ENCODE measurements around the gene RFPL1.

The RFPL1 gene

DNA sequence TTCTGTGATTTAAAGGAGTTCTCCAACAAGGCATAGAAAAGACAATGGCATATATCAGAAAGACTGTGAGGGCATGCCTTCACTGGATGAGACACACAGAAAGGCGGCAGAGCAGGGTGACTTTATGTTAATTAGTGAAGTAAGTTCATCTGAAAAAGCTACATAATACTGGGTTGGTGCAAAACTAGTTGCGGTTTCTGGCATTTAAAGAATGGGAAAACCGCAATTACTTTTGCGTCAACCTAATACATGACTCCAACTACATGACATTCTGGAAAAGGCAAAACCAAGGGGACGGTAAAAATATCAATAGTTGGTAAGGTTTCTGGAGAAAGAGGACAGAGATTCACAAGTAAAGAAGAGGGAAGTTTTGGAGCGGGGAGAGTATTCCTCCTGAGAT is 5.1 kb downstream of the RFPL1 start:
- no peak for DNase-seq (ENCODE audit: low read depth in 2 of 2)

DNA sequence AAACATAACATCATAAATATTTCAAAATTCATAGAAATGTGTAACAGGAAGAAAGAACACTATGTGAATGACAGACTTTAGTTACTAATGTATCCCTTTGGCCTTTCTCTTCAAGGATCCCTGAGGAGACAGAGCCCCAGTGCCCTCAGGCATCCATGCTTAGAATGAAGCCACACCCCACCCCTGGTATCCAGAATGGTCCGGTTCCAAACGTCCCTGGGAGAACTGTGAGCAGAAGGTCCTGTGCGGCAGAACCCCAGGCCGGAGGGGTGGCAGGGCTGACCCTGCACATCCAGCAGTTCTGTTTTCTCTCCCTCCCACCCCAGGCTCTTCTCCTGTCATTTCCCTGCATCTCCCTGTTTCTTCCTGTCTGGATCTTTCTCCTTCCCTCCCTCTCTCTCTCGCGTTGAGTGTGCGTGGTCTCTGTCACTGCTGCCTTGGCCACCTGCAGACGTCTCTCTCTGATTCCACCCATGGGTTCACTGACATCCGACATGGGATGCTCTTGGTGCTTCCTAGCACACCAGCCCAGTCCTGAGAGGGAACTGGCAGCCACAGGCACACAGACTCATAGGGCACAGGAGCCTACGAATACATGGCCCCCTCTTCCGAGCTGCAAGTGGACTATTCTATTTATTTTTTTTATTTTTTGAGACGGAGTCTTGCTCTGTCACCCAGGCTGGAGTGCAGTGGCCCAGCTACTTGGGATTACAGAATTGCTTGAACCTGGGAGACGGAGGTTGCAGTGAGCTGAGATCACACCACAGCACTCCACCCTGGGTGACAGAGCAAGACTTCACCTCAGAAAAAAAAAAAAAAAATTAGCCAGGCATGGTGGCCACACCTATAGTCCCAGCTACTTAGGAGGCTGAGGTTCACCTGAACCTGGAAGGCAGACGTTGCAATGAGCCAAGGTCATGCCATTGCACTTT is 5.7 kb downstream of the RFPL1 start:
- no peak for DNase-seq (ENCODE audit: low read depth in 2 of 2)

DNA sequence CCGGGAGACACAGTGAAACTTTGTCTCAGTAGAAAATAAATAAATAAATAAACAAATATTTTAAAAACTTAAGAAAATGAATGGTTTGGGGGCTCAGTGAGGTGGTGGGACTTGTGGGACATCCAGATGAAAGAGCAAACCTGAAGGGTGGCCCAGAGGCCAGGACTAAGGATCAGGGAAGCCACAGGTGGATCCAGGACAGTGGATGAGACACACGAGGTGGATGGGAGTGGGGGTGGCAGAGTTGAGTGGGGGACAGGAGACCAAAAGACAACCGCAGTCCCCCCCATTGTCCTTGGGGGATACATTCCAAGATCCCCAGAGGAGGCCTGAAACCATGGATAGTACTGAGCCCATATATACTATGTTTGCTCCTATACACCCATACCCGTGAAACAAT is 7.1 kb downstream of the RFPL1 start:
- no peak for DNase-seq (ENCODE audit: low read depth in 2 of 2)

DNA sequence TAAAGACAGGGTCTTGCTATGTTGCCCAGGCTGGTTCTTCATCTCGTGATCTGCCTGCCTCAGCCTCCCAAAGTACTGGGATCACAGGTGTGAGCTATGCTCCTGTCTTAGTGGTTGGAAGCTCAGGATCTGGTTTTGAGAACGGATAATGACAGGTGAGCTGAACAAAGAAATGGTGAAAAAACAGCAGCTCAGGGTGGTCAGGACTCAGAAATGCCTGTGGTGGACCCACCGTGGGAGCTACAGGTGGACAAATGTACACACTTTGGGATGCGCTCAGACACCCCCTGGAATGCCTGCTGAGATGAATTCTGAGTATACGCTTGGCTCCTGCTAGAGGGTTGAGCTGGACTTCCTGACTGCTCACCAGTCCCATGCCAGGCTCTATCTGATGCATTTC is 9.5 kb downstream of the RFPL1 start:
- DNase-seq (ENCODE audit: low read depth in 2 of 2), result no peak

DNA sequence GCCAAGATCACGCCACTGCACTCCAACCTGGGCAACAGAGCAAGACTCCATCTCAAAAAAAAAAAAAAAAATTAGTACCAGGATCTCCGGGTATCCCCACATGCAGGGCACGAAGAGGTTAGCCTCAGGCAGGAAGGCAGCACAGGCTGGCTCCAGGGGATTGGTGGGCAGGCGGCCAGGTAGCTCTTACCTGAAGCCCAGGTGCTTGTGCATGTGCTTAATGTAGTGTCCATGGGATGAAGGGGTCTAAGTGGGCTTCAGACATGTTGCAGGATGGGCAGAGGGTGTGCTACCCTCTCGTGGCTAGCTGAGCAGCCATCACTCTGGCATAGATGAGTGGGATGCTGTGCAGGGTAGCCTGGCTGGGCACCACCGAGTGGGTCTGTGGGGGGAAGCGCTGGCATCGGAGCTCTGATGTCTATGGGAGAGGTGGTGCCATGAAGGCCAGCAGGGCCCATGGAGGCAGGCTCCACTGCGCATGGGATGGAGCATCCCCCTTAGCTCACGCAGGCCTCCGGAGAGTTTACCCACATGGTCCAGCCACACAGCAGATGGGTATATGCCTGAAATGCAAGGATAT is 11.0 kb downstream of the RFPL1 start:
- no peak for DNase-seq (ENCODE audit: low read depth in 2 of 2)

DNA sequence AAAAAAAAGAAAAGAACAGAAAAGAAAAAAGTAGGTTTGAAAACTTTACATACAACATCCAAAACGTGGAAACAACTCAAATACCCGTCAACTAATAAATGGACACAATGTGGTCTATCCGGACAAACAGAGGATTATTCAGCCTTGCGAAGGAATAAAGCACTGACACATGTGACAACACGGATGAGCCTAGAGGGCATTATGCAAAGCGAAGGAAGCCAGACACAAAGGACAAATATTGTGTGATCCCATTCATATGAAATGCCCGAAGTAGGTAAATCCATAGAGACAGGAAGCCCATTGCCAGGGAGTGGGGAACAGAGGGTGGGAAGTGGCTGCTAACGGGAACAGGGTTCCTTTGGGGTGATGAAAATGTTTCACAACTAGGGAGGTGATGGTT is 11.8 kb downstream of the RFPL1 start:
- no peak for DNase-seq (ENCODE audit: low read depth in 2 of 2)

DNA sequence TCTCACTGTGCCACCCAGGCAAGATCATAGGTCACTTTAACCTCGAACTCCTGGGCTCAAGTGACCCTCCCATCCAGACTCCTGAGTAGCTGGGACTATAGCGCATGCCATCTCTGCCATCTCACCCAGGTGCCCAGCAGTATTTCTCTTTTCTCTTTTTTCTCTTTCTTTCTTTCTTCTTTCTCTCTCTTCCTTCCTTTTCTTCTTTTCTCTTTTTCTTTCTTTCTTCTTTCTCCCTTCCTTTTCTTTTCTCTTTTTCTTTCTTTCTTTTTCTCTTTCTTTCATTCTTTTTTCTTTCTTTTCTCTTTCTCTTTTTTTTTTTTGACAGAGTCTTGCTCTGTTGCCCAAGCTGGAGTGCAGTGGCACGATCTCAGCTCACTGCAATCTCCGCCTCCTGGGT is 13.5 kb downstream of the RFPL1 start:
- DNase-seq (ENCODE audit: low read depth in 2 of 2), result no peak

DNA sequence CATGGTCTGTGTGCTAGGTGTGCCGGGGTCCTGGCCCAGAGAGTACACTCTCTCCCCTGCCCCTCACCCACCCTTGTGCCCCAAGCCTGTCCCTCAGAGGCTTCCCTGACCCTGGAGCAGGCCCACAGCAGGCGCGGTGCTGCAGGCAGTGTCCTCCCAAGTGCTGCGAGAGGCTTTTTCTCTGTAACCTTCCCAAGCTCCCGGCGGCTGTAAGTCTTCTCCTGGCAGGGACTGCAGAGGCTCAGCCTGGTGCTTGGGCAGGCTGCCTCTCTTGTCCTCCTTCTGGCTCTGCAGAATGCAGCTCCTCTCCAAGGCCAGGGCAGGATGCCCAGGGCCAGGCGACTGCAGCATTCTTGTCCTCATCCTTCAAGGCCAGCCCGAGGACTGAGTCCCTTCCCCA is 15.9 kb downstream of the RFPL1 start:
- no peak for DNase-seq (ENCODE audit: low read depth in 2 of 2)

DNA sequence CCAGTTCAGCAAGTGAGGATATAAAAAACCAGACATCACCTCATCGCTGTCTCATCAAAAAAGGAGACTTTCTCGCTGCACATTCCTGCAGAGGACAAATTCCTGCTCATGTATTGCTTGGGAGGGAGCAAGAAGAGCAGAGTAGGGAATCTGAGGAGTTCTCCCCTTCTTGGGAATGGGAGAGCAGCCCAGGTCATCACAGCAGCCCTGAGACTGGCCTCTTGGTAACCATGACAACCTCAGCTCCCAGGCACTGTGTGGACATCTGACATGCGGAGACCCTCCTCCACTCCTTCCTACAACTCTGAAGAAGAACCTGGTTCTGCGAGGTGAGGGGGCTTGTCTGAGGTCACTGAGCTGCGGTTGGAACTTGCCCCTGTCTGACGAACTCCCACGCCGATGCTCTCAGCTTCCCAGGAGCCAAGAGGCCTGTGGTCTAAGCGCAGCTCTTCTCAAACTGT is 17.9 kb downstream of the RFPL1 start:
- no peak for DNase-seq (ENCODE audit: low read depth in 2 of 2)

DNA sequence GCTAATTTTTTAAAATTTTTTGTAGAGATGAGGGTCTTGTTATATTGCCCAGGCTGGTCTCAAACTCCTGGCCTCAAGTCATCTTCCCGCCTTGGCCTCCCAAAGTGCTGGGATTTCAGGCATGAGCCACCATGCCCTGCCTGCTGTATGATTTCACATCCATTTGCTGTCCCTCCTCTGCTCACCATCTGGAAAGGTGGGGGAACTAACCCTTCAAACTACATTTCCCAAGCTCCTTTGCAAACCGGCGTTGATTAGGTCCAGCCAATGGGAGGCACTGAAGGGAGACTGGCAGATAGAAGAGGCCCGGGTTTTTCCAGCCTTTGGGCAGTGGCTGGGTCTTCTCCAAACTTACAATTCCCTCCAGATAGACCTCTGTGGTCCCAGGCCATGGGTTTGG is 19.3 kb downstream of the RFPL1 start:
- DNase-seq (ENCODE audit: low read depth in 2 of 2), result no peak

DNA sequence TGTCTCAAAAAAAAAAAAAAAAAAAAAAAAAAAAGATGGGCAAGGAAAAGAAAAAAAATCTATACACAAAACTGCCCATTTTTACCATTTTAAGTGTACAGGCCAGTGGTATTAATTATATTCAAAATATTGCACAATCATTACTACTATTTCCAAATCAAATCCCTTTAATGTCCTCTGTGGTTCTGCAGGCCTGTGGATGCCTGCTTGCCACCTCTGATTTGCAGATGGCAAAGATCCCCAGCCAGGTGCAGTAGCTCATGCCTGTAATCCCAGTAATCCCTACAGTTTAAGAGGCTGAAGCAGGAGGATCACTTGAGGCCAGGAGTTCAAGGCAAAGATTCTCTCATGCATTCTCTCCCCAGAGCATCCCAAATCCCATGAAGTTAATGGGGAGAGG is 20.2 kb downstream of the RFPL1 start:
- DNase-seq (ENCODE audit: low read depth in 2 of 2), result no peak

DNA sequence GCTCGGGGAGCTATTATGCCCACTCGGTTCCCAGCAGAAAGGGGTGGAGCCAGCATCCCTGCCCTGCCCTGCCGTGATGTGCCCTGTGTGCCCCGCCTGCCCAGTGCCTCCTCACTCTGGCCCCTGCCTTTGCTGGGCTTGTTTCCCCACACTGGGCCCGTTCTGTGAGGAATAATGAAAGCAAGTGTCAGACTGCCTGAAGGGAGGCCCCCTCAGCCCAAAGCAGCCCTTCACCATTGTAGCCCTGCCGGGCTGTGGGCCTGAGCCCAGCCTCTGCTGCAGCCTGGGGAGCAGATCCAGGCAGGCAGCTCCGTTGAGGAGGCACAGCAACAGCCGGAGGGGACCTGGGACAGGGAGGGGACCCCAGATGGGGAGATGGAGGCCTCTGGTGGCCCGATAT is 21.4 kb downstream of the RFPL1 start:
- DNase-seq (ENCODE audit: low read depth in 2 of 2), result no peak

DNA sequence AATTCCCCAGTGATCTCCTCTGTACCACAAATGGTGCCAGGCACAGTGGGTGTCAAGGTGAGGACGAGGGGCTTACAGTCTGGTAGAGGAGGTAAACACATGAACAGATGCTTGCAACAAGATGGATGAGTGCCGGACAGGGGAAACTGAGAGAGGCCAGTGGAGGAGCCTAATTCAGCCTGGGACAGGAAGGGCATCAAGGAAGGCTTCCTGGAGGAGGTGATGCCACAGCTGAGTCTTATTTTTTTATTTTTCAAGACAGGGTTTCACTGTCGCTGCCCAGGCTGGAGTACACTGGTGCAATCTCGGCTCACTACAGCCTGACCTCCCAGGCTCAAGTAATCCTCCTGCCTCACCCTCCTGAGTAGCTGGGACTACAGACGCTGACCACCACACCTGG is 22.9 kb downstream of the RFPL1 start:
- DNase-seq (ENCODE audit: low read depth in 2 of 2), result no peak

DNA sequence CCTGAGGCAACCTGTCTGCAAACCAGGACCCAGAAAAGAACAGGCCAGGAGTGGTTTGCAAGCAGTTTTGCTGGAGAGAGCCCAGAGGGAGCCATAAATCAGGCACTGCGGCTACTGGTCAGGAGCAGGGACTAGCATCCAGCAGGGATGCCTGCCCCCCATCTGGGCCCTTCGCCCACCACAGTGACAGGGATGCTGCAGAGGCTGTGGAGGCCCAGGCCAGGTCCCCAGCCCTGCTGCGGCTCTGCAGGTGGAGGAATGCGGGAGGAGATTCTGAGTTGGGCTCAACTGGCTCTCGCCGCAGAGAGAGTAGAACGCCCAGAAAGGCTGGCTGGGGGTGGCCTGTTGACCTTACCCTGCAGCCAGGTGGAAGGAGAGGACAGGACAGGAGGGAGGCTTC is 25.2 kb downstream of the RFPL1 start:
- DNase-seq (ENCODE audit: low read depth in 2 of 2), result no peak

DNA sequence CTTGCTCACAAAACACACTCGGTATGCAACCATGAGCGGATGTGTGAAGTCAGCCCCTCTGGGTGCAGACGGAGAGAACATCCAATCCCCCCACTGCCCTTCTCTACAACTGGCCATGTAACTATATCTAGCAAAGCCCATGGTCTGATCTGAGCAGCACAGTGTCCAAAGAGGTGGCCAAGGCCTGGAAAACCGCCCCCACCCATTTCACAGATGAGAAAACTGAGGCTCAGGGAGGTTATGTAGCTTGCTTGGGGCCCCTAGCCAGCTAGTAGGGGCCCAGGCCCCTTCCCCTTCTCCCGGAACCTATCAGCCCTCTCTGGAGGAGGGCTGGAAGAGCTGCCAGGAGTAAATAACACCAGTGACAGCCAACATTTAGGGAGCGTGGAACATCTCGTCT is 26.2 kb downstream of the RFPL1 start:
- no peak for DNase-seq (ENCODE audit: low read depth in 2 of 2)

DNA sequence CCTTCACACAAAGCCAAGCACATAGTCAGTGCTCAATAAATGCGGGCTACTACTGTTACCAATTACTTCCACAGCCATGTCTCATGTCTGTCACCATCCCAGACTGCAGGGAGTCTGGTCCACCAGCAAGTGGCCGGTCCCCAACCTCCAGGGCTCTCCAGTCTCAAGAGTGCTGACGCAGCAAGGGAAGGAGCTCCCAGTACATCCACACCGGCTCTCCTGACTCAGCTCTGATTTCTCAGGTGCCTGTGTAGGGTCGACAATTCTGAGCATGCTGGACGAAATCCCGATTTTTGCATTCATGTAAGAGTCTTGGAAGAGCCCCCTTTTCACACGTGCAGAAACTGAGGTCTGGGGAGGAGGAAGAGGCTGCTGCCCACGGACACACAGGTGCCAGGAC is 31.4 kb downstream of the RFPL1 start:
- DNase-seq (ENCODE audit: low read depth in 2 of 2), result no peak

DNA sequence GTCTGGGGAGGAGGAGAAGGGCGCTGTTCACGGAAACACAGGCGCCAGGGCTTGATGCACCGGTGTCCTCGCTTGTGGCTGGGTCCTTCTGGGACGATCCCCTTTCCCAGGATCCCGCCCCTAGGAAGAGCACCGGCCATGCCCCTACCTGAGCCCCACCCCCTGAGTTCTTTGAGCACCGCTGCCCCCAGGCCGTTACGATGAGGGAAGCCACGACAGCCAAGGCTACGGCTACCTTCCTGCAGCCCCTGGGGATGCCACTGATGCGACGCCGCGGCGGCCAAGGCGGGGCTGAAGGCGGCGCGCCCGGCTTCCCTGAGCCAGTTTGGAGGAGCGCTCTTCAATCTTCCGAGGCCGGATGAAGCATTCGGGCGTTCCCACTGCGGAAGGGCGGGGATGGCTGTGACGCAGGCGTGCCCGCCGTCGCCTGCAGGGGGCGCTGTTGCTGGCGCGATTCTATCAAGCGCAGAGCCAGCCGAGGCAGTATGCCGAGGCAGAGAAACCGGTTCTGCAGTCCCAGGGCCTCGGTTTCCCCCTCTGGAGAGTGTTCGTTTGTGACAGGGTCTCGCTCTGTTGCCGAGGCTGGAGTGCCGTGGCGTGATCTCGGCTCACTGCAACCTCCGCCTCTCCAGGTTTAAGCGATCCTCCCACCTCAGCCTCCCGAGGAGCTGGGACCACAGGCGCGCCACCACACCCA is 31.9 kb downstream of the RFPL1 start:
- peak; percentile 49 to 56 for DNase-seq (ENCODE audit: low read depth in 2 of 2)

DNA sequence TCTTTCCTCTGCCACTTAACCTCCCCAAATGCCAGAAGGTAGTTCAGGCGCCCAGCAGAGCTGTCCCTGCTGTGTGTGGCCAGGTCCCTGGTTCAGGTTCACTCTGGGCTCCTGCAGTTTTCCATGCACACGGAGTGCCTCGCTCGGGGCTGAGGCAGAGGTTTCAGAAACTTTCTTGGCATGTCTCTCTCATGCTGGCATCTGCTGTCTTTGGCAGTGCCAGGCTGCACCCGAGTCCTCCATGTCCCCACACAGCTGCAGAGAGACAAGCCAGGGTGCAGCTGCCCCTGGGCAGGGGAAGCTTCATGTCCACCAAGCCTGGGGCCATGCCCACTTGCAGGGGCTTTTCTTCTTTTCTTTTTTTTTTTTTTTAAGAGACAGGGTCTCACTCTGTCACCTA is 34.6 kb downstream of the RFPL1 start:
- no peak for DNase-seq (ENCODE audit: low read depth in 2 of 2)

DNA sequence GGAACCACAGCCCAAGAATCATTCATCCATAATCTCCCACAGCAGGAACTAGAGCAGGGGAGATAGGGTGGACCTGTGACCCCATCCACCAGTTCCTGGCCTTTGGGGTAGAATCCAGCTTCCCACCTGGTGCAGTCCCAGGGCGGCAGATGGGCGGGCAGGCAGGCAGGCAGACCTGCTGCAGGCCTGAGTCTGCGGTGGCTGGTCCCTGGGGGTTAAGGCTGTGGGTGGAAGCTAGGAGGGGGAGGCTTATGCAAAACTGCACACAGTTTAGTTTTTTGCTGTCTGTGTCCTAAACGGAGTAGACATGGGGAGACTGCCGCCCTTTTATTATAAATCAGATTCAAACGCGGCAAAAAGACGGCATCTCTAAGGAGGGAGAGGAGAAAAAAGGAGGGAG is 37.2 kb downstream of the RFPL1 start:
- DNase-seq (ENCODE audit: low read depth in 2 of 2), result no peak

DNA sequence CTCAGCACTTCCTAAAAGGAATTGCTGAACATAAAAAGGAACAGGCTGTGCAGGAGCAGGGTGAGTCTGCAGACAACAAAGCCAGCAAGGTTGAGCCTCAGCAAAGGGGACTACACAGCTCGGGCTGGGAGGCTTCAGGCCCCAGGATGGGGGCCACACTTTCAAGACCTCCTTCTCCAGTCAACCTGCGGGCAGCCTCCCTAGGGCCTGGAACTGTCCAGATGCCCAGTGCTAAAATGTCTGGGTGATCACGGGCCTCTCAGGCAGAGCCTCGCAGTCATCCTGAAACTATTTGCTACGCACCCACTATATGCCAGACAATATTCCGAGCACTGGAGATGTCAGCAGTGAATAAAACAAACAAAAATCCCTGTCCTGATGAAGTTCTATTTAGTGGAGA is 37.7 kb downstream of the RFPL1 start:
- DNase-seq (ENCODE audit: low read depth in 2 of 2), result no peak

DNA sequence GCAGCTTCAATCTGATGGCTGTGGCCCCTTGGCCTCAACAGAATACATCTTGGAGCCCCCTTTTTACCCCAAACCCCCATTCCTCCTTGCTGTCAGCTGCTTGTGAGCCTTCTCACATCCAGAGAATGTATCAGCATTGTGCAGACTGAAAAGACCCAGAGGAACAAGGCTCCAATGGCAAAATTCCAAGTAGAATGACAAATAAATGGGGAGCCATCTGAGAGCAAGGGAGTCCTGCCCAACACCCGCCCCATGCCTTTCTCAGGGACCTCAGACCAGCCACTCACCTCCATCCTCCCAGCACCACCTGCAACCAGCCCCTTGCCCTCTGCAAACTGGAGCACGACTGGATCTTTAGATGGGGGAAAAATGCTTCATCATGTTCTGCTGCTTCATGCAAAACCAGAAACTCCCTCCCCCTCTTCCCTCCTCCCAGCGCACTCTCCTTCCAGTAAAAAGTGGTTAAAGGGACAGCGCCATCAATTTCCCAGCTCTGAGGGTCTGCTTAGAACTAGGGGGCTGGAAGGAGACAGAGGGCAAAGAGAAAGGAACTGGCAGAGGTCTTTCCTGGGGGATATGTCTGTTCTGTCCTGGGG is 39.4 kb downstream of the RFPL1 start:
- no peak for DNase-seq (ENCODE audit: low read depth in 2 of 2)
